ENCODE data around the gene PPL.
"Not testable (repeated sequence)": the region's sequence is repeated elsewhere in the genome, so short reads cannot be mapped to it uniquely, and the experiment has no call there.

Gene PPL

DNA sequence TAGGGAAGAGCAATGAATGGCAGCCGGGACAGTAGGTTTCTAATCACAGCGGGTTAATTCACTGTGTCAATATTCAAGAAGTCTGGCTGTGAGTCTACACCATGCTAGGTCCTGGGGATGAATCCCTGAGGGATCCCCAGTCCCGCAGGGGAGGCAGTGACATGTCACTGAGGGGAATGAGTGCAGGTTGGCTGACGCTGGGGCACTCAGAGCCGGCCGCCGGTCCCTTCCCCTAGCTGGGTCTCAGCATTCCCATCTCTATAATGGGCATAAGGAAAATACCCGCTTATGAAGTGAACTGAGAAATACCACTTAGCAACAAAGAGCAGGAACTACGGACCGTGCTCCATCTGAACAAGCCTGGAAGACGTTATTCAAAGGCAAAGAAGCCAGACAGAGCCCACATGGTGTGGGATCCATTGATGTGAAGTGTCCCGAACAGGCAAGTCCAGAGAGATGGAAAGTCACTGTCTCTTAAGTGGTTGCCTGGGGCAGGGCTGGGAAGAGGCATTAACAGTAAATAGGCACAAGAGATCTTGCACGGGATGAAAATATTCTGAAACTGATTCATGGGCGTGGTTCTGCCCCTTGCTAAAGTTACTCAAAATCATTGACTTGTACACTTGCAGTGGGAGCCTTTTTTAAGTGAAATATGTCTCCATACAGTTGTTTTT lies 31.9 kb downstream of the PPL start:
- no peak for DNase-seq

DNA sequence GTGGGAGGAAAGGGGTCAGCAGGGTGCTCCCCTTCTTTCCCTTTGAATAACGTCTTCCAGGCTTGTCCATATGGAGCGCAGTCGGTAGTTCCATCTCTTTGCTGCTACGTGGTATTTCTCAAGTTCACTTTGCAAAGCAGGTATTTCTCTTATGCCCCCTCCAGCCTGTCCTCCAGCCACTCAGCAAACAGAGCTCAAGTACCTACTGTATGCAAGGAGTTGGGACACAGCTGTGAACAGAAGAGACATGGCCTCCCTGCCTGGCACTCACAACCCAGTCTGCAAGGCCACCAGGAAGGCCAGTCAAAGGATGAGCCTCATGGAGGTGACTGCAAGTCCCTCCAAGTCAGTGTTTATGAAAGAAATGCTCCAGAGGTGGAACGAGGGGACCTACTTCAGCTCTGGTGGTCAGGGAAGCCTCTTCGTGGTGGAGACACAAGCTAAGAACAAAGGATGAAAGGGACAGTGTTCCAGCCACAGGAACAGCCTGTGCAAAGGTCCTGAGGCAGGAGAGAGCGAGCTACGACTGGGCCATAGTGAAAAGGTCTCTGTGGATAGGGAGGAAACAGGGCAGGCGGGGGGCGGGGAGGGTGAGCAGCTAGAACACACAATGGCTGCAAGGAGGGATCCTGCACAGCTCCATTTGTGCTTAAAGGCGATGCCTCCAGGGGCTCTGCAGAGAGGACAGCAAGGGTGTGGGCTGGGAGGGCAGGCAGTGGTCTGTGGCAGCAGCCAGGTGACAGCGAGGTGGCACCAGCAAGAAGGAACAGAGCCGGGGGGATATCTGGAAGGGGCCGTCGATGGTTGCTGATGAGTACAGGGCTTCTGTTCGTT lies 32.6 kb downstream of the PPL start:
- DNase-seq = no peak

DNA sequence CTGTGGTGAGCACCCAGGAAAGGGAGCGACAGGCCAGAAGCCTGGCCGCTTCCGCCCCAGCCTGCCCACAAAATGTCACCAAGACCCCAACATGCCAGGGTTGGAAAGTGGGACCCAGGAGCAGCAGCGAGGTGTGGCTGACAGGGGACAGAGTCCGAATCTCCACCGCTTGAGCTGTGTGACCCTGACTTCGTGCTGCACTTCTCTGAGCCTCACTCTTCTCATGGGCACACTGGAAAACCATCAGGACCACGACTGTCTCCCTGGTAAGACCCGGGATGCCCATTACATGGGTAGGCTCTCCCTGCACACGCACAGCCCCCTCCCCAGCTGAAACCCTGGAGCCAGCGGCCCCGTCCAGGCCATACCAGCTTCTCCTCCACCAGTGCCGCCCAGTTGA lies 34.9 kb downstream of the PPL start:
- no peak for DNase-seq

DNA sequence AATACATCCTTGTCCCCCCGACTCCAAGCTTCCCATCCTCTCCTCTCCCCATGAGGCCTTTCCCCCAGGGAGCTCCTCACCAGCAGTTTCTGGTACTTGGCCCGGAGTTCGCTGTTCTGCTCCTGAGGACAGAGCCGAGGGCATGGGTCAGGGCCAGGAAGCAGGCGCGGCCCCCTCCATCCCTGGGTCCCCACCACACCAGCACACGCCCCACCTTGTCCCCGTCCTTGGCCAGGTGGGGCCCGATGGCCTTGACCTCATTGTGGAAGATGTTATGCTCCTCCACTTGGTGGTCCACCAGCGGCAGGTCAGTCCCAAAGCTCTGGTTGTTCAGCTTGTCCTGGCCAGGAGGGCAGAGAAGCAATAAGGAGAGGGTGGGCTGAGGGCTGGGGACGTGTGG lies 36.2 kb downstream of the PPL start:
- no peak for DNase-seq

DNA sequence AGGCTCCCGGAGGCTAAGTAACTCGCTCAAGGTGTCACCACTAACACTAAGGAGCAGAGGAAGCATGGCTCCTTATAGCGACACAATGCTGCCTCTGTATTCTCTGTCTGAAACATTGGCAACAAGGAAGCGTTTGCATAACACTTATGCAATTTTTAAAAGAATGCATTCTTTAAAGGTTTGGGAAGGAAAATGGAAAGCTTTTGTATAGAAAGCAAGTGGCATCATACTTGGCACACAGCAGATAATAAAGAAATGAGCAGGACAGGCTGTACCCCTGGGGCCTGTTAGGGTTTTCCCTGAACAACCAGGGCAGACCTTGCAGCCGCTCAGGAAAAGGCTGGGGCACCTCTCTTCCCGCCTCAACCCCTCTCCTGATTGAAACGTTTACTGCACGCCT lies 36.9 kb downstream of the PPL start:
- no peak for DNase-seq

DNA sequence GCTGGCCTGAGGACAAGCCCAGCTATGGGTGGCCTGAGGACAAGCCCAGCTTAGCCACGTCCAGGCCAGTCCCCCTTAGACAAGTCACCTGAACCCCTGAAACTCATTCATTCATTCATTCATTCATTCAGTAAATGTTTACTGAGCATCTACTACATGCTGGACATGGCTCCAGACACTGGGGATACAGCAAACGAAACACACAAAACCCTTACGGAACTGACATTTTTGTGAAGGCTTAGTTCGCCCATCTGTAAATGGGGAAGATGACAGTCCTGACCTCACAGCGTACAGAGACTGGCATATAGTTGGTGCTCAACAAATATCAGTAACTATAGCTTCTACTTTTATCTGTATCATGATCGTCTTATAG lies 37.5 kb downstream of the PPL start:
- no peak for DNase-seq

DNA sequence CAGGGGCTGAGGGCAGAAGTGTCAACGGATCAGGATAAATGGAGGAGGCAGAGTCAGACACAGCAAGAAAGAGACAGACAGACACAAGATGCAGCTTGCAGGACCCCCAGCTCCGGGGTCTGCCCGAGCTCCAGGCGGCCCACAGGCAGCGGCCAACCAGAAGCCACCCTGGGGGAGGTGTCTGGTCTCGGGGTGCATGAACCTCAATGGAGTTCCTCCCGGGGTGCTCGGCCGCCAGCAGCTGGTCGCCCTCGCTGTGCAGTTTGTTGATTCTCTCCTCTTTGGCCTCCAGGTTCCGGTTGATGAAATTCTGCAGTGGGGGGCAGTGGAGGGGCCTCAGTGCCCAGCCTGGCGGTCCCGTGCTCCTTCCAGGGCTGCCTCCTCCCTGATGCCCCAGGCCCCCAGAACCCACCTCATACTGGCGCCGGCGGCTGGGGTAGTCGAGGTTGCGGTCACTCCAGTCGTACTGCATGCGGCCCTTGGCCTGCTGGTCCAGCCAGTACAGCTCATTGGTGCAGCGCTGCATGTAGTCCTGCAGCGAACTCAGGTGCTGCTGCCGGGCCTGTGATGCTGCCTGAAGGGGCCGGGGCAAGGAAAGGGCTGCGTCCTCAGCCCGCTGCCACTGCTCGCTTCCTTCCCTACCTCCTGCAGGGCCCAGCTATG lies 38.0 kb downstream of the PPL start:
- no peak for DNase-seq

DNA sequence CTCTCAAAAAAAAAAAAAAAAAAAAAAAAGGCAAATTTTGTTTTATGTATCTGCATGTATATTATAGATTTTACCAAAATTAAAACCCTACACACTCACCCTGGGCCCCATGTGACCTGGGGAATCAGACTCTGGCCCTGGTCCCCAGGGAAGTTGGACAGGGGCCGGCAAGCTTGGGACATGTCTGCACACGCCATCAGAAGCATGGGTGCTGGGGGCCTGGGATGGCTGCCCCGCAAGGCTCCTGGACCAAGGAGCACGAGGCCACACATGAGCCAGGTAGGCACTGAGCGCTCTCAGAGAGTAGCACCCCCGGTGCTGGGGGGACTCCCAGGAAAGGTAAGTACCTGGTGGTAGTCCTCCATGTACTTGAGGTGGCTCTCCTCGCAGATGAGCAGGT lies 39.6 kb downstream of the PPL start:
- no peak for DNase-seq

DNA sequence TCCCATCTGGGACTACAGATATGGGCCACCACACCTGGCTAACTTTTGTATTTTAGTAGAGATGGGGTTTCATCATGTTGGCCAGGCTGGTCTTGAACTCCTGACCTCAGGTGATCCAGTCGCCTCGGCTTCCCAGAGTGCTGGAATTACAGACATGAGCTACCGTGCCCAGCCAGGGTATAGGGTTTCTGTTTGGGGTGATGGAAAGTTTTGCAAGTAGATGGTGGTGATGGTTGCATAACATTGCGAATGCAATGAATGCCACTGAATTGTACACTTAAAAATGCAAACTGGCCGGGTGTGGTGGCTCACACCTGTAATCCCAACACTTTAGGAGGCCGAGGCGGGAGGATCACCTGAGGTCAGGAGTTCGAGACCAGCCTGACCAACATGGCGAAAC lies 40.2 kb downstream of the PPL start:
- DNase-seq = not testable (repeated sequence)

DNA sequence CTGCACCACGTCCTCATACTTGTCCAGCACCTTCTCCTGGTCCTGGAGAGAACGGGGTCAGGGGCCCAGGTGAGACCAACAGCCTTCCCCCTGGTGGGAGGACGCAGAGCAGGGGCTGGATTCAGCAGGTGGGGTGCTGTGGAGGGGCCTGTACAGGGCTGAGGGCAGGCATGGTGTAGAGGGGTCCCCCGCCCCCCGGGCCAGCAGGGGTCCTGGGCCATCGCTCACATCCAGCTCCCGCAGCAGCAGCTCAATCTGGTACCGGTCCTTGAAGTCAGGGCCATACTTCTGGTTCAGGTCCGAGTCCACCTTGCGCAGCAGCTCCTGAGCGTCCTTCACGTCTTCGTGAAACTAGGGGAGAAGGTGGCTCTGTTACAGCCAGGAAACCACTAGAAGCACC lies 41.6 kb downstream of the PPL start:
- no peak for DNase-seq

DNA sequence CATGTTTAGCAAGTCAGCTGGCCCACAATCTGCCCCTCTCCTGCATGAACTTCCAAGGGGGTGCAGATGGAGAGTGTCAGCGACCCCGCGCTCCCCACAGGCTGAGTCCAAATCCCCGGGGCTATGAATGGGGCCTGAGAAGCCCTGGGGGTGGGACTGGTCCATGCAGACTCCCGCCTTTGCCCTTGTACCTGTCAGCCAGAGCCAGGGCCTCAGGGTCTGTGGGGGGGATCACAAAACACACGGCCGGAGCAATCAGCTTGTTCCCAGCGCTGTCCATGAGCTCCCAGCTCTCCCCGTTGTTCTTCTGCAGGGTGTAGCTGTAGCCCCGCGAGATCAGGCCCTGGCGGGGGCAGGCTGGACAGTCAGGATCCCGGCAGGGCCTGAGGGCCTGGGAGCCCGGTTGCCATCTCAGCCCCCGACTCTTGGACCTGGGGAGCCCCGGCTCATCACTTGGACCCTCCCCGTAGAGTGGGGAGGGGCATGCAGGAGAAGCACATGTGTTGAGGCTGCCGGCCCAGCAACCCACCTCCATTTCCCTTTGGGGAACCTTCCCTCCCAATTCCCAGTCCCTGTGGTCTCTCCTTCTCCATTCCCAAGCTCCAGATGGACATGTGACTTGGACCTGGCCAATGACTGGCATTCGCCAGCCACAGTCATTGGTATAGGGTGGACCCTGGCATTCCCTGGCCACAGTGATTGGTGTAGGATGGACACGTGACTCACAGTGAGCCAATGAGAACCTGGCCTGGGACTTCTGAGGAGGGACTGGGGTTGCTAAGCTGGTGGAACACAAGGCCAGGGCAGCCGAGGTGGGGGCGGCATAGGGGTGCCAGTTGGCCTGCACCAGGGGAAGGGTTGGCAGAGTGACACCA lies 42.4 kb downstream of the PPL start:
- no peak for DNase-seq

DNA sequence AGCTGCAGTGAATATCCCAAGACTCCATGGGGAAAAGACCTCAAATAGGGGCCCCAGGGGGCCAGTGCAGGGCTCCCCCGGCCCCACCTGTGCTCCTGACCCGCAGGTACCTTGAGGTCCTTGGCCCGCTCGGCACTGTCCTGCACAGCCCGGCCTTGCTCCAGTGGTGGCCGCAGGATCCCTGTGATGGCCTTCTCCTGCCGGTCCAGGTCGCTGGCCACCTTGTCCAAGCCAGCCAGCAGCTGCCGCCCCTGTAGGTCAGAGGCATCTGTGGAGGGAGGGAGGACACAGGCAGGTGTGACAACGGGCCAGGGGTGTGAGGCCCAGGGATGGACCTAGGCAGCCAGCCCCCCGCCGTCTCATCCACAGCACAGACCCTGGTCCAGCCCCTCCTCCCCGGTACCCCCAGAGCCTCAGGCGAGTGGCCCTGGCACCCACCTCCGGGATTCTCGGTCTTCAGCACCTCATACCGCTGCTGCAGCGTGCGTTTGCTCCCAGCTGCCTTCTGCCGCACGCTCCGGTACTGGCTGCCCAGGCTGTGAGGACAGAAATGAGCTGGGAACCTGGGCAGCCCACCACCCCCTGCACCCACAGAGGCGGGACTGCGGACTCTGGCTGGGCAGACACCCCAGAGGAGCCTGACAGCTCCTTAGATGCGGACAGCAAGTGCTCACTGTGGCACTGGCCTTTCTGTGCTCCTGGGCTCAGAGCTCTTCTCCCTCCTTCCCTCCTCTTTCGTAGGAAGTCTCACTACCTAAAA lies 43.7 kb downstream of the PPL start:
- DNase-seq = no peak

DNA sequence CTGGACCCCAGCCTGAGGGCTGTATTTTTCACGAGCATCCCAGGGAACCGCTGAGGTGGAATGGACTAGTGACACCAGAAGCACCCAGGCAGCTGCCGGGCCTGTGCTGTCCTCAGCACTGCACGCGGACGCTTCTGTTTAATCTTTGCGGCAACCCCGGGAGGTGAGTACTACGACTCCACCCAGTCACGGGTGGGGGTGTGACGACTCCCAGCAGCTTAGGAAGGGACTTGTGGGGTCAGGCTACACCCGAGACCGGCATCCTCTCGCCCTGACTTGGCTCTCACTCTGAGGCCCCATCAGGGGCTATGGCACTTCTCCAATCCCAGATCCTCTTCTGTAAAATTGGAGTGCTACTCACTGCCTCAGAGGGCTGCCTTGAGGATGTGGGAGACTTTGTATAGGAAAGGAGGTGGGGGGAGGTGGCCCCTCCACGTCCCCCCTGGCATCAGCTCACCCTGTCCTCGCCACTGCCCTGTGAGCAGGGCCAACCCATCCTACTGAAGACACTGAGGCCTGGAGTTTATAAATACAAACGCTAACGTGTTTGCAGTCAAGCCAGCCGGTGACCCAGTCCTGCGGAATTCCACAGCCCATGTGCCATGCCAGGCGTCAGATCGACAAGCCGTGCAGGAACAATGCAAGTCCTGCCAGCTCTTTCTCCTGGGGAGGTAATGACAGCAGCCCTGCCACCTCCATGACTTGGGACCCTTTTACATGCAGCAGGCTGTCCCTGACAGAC lies 44.4 kb downstream of the PPL start:
- DNase-seq = no peak

DNA sequence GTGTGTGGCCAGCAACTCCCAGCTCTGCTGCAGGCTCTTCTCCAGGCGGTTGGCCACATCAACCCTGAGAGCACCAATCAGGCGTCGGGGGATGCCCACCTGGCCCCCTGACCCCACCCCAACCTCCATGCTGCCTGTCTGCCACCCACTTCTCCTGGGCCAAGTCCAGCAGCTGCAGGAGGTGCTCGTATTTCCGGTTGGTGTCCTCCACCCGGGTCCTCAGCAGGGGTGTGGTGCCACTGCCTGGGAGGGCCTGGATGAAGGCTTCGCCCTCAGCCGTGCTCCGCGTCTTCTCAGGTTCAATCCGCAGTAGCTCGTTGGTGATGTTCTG lies 45.1 kb downstream of the PPL start:
- no peak for DNase-seq

DNA sequence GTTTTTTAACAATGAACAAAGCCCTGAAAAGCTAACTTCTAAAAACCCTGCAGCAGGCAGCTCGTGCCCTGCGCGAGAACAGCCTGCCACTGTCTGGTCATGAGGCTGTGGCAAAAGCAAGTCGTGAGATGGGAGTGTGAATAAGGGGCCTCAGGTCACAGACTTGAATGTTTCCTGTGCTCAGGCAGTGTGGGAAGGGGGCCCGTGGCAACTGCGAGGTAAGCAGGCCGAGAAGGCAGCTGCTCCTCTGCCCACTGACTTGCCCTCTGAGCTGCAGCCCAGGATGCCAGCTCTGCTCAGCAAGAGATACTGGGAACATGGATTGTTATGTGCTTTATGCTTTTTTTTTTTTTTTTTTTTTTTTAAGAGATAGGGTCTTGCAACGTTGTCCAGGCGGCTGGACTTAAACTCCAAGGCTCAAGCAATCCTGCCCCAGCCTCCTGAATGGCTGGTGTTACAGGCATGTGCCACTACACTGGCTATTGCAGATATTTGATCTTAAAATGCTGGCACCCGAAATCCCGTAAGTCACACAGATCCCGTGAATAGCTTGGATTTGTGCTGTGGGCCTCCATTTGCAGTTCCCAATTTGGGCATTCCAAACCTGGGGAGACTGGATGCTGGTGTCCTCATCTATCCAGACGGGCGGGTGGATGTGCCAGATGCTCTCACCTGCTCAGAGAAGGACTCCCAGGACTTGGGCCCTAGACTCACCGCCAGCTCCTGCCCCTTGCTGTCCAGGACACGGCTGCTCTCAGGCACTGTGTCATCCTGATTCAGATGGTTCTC lies 45.7 kb downstream of the PPL start:
- no peak for DNase-seq

DNA sequence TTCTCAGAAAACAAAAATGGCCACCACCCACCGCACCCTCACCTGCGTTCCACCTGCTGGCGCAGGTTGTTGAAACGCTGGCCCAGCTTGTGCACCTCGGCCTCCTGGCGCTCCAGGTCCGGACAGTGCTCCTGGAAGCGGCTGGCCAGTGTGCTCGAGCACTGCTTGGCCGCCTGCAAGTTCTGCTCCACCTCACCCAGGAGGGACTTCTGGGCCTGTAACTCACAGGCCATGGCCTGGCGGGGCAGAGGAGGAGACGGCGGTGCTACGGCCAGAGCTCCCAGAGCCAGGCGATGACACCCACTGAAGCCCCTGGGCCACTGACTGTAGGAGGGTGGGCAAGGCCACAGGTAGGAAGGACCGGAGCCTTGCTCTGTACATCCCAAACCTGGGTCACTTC lies 46.3 kb downstream of the PPL start:
- DNase-seq = no peak

DNA sequence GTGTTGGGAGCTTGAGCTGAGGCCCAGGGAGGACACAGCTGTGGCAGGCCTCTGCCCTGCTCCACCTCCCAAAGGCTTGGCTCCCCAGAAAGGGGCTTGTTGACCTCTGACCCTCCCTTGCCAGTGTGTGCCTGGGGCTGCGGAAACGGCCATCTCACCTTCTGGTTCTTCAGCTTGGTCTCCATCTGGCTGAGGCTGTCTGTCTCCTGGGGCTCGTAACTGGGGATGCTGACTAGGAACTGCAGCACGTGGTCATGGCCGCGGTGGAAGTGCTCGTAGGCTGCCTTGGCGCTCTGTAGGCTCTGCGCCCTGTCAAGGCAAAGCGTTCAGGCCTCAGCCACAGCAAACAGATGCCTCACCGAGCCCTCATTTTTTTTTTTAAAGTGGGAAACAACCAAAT lies 46.9 kb downstream of the PPL start:
- DNase-seq = no peak

DNA sequence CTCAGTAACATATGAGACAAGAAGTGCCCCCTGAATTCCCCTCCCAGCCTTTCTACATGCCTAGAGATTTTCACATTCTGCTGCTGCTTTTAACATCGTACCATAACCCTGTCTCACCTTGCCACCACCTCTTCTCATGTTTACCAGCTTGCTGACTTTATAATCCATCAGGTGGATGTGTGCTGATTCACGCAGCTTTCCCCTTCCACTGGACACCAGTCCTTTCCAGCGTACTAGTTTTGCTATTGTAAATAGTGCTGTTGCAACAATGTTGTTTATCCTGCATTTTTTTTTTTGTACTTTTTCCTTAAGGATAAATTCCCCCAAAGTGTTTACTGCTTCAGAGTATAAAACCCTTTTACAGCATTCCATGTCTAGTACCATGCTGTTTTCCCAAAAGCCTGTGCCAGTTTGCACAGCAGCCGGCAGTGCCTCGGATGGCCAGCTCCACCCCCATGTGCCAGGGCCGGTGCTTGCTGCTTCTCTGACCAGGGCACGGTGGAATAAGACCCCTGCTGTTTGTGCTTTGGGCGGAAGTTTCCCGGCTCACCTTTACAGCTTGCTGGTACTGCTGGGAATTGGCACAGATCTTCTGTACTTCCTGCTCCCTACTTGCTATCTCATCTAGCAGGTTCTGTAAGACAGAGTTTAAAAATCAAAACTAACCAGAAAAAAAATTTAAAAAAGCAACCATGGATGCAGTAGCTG lies 48.4 kb downstream of the PPL start:
- DNase-seq = no peak

DNA sequence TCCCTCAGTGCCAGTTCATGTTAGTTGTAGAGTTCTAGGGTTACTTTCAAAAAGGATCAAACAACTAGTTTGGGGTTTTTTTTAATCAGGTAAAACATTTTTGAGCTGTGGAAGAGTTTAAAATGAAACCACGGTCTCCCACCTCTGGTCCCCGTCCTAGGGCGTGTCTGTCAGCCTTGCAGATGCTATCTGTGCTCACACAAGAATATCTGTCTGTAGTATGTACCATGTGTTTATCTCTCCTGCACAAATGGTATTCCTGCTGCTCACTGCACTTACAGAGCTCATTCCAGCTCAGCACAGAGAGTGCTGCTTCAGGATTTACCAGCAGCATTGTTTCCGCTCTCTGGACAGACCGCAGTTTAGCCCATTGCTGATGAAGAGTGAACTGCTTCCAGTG lies 50.8 kb downstream of the PPL start:
- DNase-seq = no peak

All from DMS153 (cell line).